NCI-H774 (cell line): ENCODE results near the gene RPS14.
A peak's percentile ranks its signal among the peaks of the same experiment; 100 is the strongest.

Experiments used
- DNase-seq: peaks from one replicate; lab custom pipeline; 2025; lab: John Stamatoyannopoulos, UW

Gene RPS14

DNA sequence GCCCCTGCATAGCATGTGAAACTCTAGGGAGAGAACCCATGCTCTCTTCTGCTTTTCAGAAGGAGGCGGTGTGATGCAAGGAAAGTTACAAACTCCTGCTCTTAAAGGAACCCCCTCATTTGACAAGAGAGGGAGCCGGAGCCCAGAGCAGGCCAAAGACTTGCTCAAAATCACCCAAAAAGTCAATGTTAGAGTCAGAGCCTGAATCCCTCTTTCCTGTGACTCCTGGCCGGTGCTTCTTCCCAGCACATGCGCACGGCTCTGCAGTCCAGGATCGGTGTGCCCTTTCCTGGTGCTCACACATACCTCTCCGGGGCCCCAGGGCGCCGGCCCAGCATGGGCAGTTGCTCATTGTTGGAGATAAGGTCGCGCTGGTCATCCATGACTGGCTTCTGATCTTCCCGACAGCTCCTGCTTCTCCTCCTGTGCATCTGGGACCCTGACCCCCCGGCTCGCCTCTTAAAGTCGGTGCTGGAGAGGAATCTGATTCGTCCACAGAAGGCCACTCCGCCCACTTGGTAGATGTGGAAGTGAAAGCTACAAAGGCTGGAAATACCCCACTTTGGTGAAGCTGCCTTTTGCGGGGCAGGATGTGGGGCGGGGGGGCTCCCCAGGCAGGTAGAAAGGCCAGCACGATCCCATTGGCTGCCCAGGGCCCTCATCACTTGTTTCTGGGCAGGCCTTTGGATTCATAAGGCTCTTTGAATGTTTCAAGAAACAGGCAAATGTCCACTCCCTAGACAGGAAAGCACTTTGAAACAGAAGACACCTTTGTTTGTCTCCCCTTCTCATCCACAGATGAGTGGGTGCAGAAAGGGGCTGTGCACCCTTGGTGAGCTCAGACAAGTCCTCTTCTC, 37.0 kb downstream of the RPS14 start, which contains the start of gene CD74:
TSS of gene CD74 (minus strand) at position 592 of the 857 bp plus-strand sequence. CDS start at position 431, 161 bp downstream.
- no peak for DNase-seq

- DNase-seq: no peak
Measured at GRCh38 chr5:150411245-150411979, 38.1 kb downstream of the RPS14 start.

GRCh38 chr5:150410524-150411244, 38.9 kb downstream of the RPS14 start:
- DNase-seq: peak; percentile 63

- peak; percentile 81 for DNase-seq
Measured at GRCh38 chr5:150409638-150410523, 39.7 kb downstream of the RPS14 start.

DNA sequence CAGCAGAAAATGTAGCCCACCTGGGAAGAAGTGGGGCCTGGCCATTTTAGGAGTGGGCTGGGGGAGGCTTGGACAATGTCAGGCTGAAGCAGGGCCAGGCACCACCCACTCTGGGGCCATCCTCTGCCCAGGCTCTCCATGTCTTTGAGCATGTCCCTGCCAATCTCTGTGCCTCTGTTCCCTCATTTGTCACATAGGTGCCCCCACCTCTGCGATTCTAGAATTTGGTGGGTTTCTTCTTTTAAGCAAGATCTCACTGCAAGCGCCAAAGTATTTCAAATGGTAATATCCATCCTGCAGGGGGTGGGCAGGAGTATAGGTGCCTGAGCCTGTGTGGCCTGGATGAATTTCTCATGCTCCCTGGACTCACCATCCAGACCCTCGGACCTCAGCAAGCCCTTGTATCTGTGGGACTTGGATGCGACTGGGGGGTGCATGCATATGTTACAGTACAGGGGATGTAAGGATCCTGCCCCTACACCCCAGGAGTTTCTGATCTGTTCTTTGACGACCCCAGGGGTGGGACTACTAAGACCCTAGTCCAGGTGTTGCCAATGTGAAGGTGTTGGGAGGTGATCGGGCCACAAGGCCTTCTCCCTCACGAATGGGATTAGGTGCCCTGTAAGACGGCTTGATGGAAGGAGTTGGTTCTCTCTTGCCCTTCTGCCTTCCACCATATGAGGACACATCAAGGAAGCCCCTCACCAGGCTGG, 41.2 kb downstream of the RPS14 start:
- DNase-seq: no peak

DNA sequence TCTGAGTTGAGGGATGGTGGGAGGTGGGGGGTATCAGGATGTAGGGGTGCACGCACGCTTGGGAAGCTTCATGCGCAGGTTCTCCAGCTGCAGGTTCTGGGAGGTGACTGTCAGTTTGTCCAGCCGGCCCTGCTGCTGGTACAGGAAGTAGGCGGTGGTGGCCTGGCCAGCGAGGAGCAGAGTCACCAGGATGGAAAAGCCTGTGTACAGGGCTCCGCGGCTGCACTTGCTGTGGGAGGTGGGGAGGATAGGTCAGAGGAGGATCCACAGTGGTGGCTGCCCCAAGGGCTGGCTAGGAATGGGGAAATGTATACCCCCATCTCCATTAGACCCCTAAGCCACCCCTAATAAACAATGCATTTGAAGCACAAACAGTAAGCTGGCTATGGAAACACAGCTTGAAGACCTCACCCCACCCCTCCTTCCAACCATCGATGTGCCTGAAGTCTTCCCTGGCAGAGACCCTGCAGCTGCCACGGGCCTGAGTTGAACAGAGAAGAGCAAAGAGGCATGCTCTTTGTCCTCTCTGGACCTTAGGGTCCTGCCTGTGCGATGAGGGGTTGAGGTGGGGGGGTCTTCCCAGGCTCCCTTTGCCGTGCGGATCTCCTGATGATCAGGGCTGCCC, 42.3 kb downstream of the RPS14 start:
- no peak for DNase-seq

DNA sequence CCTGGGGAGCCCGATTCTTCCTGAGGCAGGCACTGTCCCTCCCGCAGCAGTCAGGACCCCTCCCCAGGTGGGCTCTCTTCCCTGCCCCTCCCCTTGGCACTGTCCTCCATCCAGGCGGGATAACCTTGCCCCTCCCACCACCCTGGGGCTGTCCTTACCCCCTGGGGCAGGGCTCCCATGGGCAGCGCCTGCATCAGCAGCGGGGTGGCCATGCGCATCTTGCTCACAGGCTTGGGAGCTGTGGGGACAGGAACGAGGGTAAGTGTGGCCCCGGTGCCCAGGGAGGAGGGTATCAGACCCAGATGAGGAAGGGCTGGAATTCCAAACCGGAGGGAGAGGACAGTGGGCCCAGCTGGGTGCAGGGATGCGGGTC, 42.8 kb downstream of the RPS14 start:
- DNase-seq: no peak

GRCh38 chr5:150406103-150406722, 43.3 kb downstream of the RPS14 start:
- no peak for DNase-seq

DNA sequence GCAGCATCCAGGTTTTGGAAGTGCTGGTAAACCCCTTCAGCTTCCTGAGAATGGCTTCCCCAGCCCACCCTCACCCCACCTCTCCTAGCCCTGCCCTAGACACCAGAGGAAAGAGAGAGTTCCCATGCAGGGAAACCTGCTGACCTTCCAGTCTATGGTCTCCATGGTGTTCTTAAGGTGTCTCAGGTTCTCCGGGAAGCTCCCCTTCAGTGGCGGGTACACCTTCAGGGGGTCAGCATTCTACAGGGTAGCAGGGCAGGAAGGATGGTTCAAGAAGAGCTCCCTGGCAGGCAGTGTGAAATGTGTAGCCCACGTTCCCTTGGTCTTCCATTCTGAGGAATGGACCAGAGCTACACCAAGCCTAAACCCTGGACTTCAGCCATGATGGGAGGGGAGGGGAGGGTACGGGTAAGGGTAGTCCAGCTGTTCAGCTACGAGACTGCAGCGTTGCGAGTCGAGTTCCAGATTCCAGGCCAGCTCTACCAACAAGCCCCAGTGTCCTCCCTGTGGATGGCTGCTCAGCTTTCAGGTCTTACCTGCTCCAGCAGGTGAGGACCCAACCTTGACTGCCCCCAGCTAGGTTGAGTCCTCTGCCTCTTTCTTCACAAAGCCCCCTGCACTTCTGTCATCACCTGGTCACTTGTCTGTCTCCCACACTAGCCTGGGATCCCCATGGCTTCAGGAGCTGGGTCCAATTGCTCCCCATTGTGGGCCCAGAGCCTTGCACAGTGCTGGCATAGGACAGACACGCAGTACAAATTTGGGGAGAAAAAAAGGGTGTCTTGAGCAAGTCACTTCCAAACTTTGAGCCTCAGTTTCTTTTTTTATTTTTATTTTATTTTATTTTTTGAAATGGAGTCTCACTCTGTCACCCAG, 44.4 kb downstream of the RPS14 start:
- no peak for DNase-seq

- no peak for DNase-seq
Measured at GRCh38 chr5:150404535-150404934, 45.0 kb downstream of the RPS14 start.

DNA sequence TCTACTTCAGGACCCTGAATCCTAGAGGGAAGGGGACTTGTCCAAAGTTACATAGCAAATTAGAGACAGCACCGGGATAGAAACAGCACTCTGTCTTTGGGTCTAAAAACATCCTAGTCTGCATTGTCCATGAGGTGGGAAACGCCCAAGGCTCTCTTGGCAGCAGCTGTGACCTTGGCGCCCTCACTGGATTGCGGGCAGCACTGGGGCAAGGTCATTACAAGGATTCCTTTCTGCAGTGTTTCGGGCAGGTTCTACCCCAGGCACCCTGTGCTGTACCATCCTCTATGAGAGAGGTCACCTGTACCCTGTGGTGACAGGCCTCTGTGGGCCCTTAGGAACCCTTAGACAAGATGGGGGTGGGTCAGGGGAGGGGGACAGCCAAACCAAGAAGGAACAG, 45.4 kb downstream of the RPS14 start:
- DNase-seq: no peak

GRCh38 chr5:150402901-150403342, 46.6 kb downstream of the RPS14 start:
- DNase-seq: no peak

GRCh38 chr5:150402229-150402773, 47.2 kb downstream of the RPS14 start:
- no peak for DNase-seq

GRCh38 chr5:150401376-150402228, 47.9 kb downstream of the RPS14 start:
- no peak for DNase-seq

GRCh38 chr5:150401076-150401375, 48.5 kb downstream of the RPS14 start:
- no peak for DNase-seq

GRCh38 chr5:150400316-150401075, 49.0 kb downstream of the RPS14 start:
- no peak for DNase-seq
